Thoracic aorta endothelial cell (primary cell): ENCODE results near the gene ACTG2. TPM values are rescaled to one million over a fixed set of nuclear protein-coding genes. Genes with fewer than 3 reads are reported as not detected.

Experiments used
- small RNA-seq: library from RNA; depleted of rRNA; stranded (forward); fragments of <200 nt; gene quantifications from one replicate; pipeline ENCODE3, GENCODE V24; 2012
- total RNA-seq: library from RNA; depleted of rRNA; stranded (reverse); fragments of >200 nt; gene quantifications from 2 replicates; pipeline ENCODE4 v1.2.3, GENCODE V29; 2012

Gene ACTG2
- total RNA-seq, result not detected in 2 replicates

DNA sequence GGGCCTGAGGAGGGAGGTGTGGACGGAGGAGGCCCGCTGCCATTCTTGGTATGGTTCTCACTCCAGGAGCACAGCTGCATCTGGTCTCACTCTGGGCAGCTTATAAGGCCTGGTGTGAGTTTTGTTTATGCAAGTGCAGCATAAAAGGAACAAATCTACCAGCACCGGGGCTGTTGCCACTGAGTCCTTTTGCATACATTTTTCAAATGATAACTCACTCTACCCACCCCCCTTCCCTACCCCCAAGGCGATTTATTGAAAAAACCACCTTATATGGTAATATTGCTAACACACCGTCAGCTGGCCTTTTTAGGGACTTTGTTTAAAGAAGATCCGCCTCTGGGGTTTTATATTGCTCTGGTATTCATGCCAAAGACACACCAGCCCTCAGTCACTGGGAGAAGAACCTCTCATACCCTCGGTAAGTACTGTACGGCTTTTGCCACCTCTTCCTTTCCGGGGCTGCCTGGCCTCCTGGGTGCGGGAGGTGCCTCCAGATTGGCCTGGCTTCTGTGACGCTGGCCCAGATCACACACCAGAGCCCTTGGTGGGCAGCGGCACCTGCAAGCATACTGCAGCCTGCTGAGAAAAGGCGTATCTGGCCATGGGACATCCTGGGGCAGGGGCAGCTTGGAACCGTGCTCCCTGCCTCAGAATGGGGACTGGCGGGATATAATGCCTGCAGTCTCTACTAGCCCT lies at the start of gene ACTG2:
TSS of gene ACTG2 (plus strand) at position 378 of the 699 bp plus-strand sequence. CDS start 8,304 bp downstream, outside the sequence.

DNA sequence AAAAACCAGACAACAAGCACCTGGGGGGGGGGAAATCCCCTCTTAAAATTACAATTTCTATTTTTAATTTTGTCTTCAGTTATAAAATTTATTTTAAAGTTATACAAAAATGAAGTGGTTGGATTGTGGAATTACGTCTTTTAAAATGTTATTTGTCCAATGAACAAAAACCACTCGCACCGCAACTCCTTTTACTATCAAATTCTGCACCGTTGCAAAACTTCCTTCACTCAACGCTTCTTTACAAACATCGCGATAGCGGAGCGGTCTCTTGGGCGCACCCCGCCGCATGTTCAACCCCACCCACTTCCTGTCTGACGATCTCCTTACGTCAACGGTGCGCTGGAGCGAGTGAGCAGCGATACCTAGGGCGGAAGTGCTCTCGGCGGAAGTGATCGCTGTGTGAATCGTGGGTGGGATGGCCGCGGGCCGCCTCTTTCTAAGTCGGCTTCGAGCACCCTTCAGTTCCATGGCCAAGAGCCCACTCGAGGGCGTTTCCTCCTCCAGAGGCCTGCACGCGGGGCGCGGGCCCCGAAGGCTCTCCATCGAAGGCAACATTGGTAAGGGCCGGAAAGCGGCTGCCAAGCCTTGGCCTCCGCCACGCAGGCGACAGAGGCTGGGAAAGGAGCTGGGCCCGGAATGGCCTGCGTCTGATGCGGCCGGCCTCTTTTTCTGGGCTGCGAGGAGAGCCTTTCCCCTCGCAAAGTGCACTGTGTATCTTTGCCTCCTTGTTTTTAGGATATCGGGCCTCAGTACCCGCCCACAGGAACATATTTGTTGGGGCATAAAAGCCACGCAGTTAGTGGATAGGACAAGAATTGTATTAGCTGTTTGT lies 33.9 kb downstream of the ACTG2 start, which contains the start of gene DGUOK:
TSS of gene DGUOK (plus strand) at position 388 of the 835 bp plus-strand sequence. CDS start at position 419, 31 bp downstream.

Small RNA genes within 50 kb of the gene (small RNA-seq; reads per million reads assigned to genes)
- not detected for gene RNA5SP97

Other genes starting within 250 kb of the ACTG2 start
- gene TPRKB, start 155.7 kb upstream of the ACTG2 start, total RNA-seq, result 53.1 and 70.6 TPM in 2 replicates
- 42.6 and 45.9 TPM in 2 replicates for gene DUSP11, start 112.9 kb upstream of the ACTG2 start, total RNA-seq
- not detected in 2 replicates for gene C2orf78, start 108.8 kb upstream of the ACTG2 start, total RNA-seq
- 14.8 and 17.7 TPM in 2 replicates for gene STAMBP, start 64.0 kb upstream of the ACTG2 start, total RNA-seq
- gene DGUOK, start 33.9 kb downstream of the ACTG2 start, total RNA-seq, result 38.6 and 38.8 TPM in 2 replicates
- 10.0 and 11.4 TPM in 2 replicates for gene TET3, start 91.9 kb downstream of the ACTG2 start, total RNA-seq